Measurements from ENCODE around the gene MARCHF10. TPM values are rescaled to one million over a fixed set of nuclear protein-coding genes. Genes with fewer than 3 reads are reported as not detected.

The MARCHF10 gene
- total and polyA plus RNA-seq, 2 experiments from 2014 or later: 1.8 to 2.1 TPM

- no peak overlapping the region for H2AFZ ChIP-seq
- H3K27ac ChIP-seq: no peak overlapping the region
- WGBS, 2 experiments (ENCODE audit: low coverage in 1 of 2, low lambda C conversion rate in 2 of 2, missing lambda C conversion rate in 2 of 2): 77 to 83% methylated on average over 12 of the region's 12 CpGs
- H3K36me3 ChIP-seq (ENCODE audit: low read depth): no peaks in the 10 kb centered on the region
- no peaks in the 10 kb centered on the region for H3K79me2 ChIP-seq (ENCODE audit: insufficient read depth)
- no peak for DNase-seq
- H3K4me3 ChIP-seq: no peak overlapping the region
- no peaks in the 10 kb centered on the region for H4K20me1 ChIP-seq (ENCODE audit: insufficient read depth)
- in situ Hi-C loops (cut with MboI): no loop called here
- H3K4me1 ChIP-seq (ENCODE audit: insufficient read depth): peaks cover 11% of the 10 kb centered on the region
- no peaks in the 10 kb centered on the region for H3K9me2 ChIP-seq (ENCODE audit: insufficient read depth)
- no peak overlapping the region for H3K4me2 ChIP-seq (ENCODE audit: unreplicated experiment)
- H3K27me3 ChIP-seq (replicated peaks; ENCODE audit: insufficient read depth): no peaks in the 10 kb centered on the region
- H3K9ac ChIP-seq: no peak overlapping the region
- H3K9me3 ChIP-seq (ENCODE audit: low read depth): no peaks in the 10 kb centered on the region
- TF ChIP-seq EZH2 (IDR thresholded peaks at IDR 0.05; ENCODE audit: insufficient read depth, poor library complexity, severe bottlenecking) (no peak), EZH2phosphoT487 (IDR thresholded peaks at IDR 0.05; ENCODE audit: insufficient read depth, low read depth) (no peak)
- H3F3A ChIP-seq (ENCODE audit: insufficient read depth): peaks cover 10% of the 10 kb centered on the region
These were observed 56.9 kb downstream of the MARCHF10 start for GRCh38 chr17:62751060-62751691.

GRCh38 chr17:62750631-62751051 lies 57.5 kb downstream of the MARCHF10 start:
- Histone ChIP-seq H3K4me2 (ENCODE audit: unreplicated experiment) (no peak overlapping the region), H3K27me3 (replicated peaks; ENCODE audit: insufficient read depth) (no peaks in the 10 kb centered on the region), H2AFZ (no peak overlapping the region), H3K9ac (no peak overlapping the region), H3K4me1 (ENCODE audit: insufficient read depth) (peaks cover 11% of the 10 kb centered on the region), H3K9me2 (ENCODE audit: insufficient read depth) (no peaks in the 10 kb centered on the region), H3K9me3 (ENCODE audit: low read depth) (no peaks in the 10 kb centered on the region), H3K27ac (no peak overlapping the region), H3F3A (ENCODE audit: insufficient read depth) (peaks cover 10% of the 10 kb centered on the region), H3K36me3 (ENCODE audit: low read depth) (no peaks in the 10 kb centered on the region), H3K79me2 (ENCODE audit: insufficient read depth) (no peaks in the 10 kb centered on the region), H4K20me1 (ENCODE audit: insufficient read depth) (no peaks in the 10 kb centered on the region), H3K4me3 (no peak overlapping the region)
- 84 to 85% methylated on average over 15 of the region's 15 CpGs for WGBS, 2 experiments (ENCODE audit: low coverage in 1 of 2, low lambda C conversion rate in 2 of 2, missing lambda C conversion rate in 2 of 2)
- in situ Hi-C loops (cut with MboI): no loop called here
- no peak for DNase-seq
- TF ChIP-seq EZH2phosphoT487 (IDR thresholded peaks at IDR 0.05; ENCODE audit: insufficient read depth, low read depth) (no peak), EZH2 (IDR thresholded peaks at IDR 0.05; ENCODE audit: insufficient read depth, poor library complexity, severe bottlenecking) (no peak)

- Histone ChIP-seq H3K9me2 (ENCODE audit: insufficient read depth) (no peaks in the 10 kb centered on the region), H3K4me3 (no peak overlapping the region), H2AFZ (no peak overlapping the region), H3F3A (ENCODE audit: insufficient read depth) (peaks cover 7% of the 10 kb centered on the region; the same call in 1 of the 2 replicates), H4K20me1 (ENCODE audit: insufficient read depth) (no peaks in the 10 kb centered on the region), H3K27ac (no peak overlapping the region), H3K4me2 (ENCODE audit: unreplicated experiment) (no peak overlapping the region), H3K79me2 (ENCODE audit: insufficient read depth) (no peaks in the 10 kb centered on the region), H3K4me1 (ENCODE audit: insufficient read depth) (peaks cover 11% of the 10 kb centered on the region), H3K9ac (no peak overlapping the region), H3K36me3 (ENCODE audit: low read depth) (no peaks in the 10 kb centered on the region), H3K9me3 (ENCODE audit: low read depth) (no peaks in the 10 kb centered on the region), H3K27me3 (replicated peaks; ENCODE audit: insufficient read depth) (no peaks in the 10 kb centered on the region)
- in situ Hi-C loops (cut with MboI): no loop called here
- 97 to 100% methylated on average over 12 to 17 of the region's 17 CpGs for WGBS, 2 experiments (ENCODE audit: low coverage in 1 of 2, low lambda C conversion rate in 2 of 2, missing lambda C conversion rate in 2 of 2)
- no peak for DNase-seq
- TF ChIP-seq EZH2 (IDR thresholded peaks at IDR 0.05; ENCODE audit: insufficient read depth, poor library complexity, severe bottlenecking) (no peak), EZH2phosphoT487 (IDR thresholded peaks at IDR 0.05; ENCODE audit: insufficient read depth, low read depth) (no peak)
These were observed 58.2 kb downstream of the MARCHF10 start for GRCh38 chr17:62749926-62750325.

GRCh38 chr17:62746941-62747340 lies 61.2 kb downstream of the MARCHF10 start:
- H3K9ac ChIP-seq: no peak overlapping the region
- no peak overlapping the region for H3K4me3 ChIP-seq
- peak overlapping the region; percentile 30 for H2AFZ ChIP-seq
- no peaks in the 10 kb centered on the region for H3K4me1 ChIP-seq (ENCODE audit: insufficient read depth)
- H3K4me2 ChIP-seq (ENCODE audit: unreplicated experiment): no peak overlapping the region
- H3K36me3 ChIP-seq (ENCODE audit: low read depth): no peaks in the 10 kb centered on the region
- no peaks in the 10 kb centered on the region for H3F3A ChIP-seq (ENCODE audit: insufficient read depth)
- no peaks in the 10 kb centered on the region for H4K20me1 ChIP-seq (ENCODE audit: insufficient read depth)
- H3K9me2 ChIP-seq (ENCODE audit: insufficient read depth): no peaks in the 10 kb centered on the region
- TF ChIP-seq EZH2phosphoT487 (IDR thresholded peaks at IDR 0.05; ENCODE audit: insufficient read depth, low read depth): no peak
- TF ChIP-seq EZH2 (IDR thresholded peaks at IDR 0.05; ENCODE audit: insufficient read depth, poor library complexity, severe bottlenecking): no peak
- no peak overlapping the region for H3K27ac ChIP-seq
- WGBS, 2 experiments (ENCODE audit: low coverage in 1 of 2, low lambda C conversion rate in 2 of 2, missing lambda C conversion rate in 2 of 2): 21 to 24% methylated on average over 8 of the region's 8 CpGs
- H3K9me3 ChIP-seq (ENCODE audit: low read depth): no peaks in the 10 kb centered on the region
- in situ Hi-C loops (cut with MboI): no loop called here
- DNase-seq: peak; percentile 28
- no peaks in the 10 kb centered on the region for H3K79me2 ChIP-seq (ENCODE audit: insufficient read depth)
- no peaks in the 10 kb centered on the region for H3K27me3 ChIP-seq (replicated peaks; ENCODE audit: insufficient read depth)
